Calu3 (cell line): ENCODE data around the gene ULK4. TPM values are rescaled to one million over a fixed set of nuclear protein-coding genes. Genes with fewer than 3 reads are reported as not detected.

Experiments used
- BruUV-seq: library from RNA; stranded (reverse); fragments of 400-500 nt; replicated peaks from 2 replicates; lab custom pipeline; 2021; lab: Mats Ljungman, UMichigan
- CTCF ChIA-PET: fragments of 300-600 bp; sonication (Branson Sonifier 250); formaldehyde crosslinking; loops from one replicate; lab custom pipeline; 2022; ENCODE audit warnings: antibody characterized with exemption; lab: Charles Lee
- DNase-seq: peaks from one replicate; pipeline ENCODE4 v3.0.0; 2022
- H3K27ac Mint-ChIP-seq: one replicate; pipeline ENCODE4 v1.8.0; 2022; ENCODE audit warnings: mixed read lengths; ENCODE audit not compliant: unreplicated experiment
- H3K27me3 Mint-ChIP-seq: one replicate; pipeline ENCODE4 v1.8.0; 2022; ENCODE audit warnings: mixed read lengths; ENCODE audit not compliant: unreplicated experiment
- H3K36me3 Mint-ChIP-seq: one replicate; pipeline ENCODE4 v1.8.0; 2022; ENCODE audit warnings: mild to moderate bottlenecking, moderate library complexity, mixed read lengths; ENCODE audit not compliant: insufficient read depth, unreplicated experiment
- H3K4me1 Mint-ChIP-seq: one replicate; pipeline ENCODE4 v1.8.0; 2022; ENCODE audit warnings: mild to moderate bottlenecking, low read depth, mixed read lengths; ENCODE audit not compliant: unreplicated experiment
- H3K4me3 Mint-ChIP-seq: one replicate; pipeline ENCODE4 v1.8.0; 2022; ENCODE audit warnings: mild to moderate bottlenecking, low read depth, moderate library complexity, mixed read lengths; ENCODE audit not compliant: unreplicated experiment
- H3K9me3 Mint-ChIP-seq: one replicate; pipeline ENCODE4 v1.8.0; 2022; ENCODE audit warnings: low read depth, mixed read lengths; ENCODE audit not compliant: unreplicated experiment
- CTCF ChIP-seq: fragments of 200-600 bp; IDR thresholded peaks from one replicate; pipeline ENCODE4 v1.8.0; 2022; ENCODE audit warnings: antibody characterized with exemption; ENCODE audit not compliant: unreplicated experiment
- intact Hi-C: fragments of 100-400 bp; cut with micrococcal nuclease; formaldehyde crosslinking; loops from one replicate; pipeline ENCODE4 v1.10.0; 2022; ENCODE audit not compliant: unreplicated experiment
- total RNA-seq: library from RNA; stranded (reverse); gene quantifications from 2 replicates; pipeline ENCODE4 v1.2.3, GENCODE V29; 2022

Gene ULK4
- total RNA-seq, 1 experiment from 2014 or later, result 8.7 TPM

- BruUV-seq, result no TSS peak
- no peak for DNase-seq
- no peaks in the 10 kb centered on the region for H3K27me3 Mint-ChIP-seq
- intact Hi-C loops, result no loop called here
- peaks cover 20% of the 10 kb centered on the region for H3K4me1 Mint-ChIP-seq
- CTCF ChIA-PET, result no interaction called here
- TF ChIP-seq CTCF, result no peak
- H3K4me3 Mint-ChIP-seq, result no peak overlapping the region
- H3K36me3 Mint-ChIP-seq, result peaks cover 13% of the 10 kb centered on the region
- no peaks in the 10 kb centered on the region for H3K9me3 Mint-ChIP-seq
- H3K27ac Mint-ChIP-seq, result no peak overlapping the region
These were observed 739.9 kb downstream of the ULK4 start for GRCh38 chr3:41222012-41222411.

- no peak for DNase-seq
These were observed 740.8 kb downstream of the ULK4 start for GRCh38 chr3:41220906-41221677.

GRCh38 chr3:41219424-41219823 lies 742.5 kb downstream of the ULK4 start:
- intact Hi-C loops, result no loop called here
- CTCF ChIA-PET, result no interaction called here
- no peaks in the 10 kb centered on the region for H3K27me3 Mint-ChIP-seq
- no peak overlapping the region for H3K27ac Mint-ChIP-seq
- no peaks in the 10 kb centered on the region for H3K9me3 Mint-ChIP-seq
- TF ChIP-seq CTCF, result no peak
- peaks cover 36% of the 10 kb centered on the region for H3K4me1 Mint-ChIP-seq
- H3K36me3 Mint-ChIP-seq, result peaks cover 3% of the 10 kb centered on the region
- DNase-seq, result no peak
- no peak overlapping the region for H3K4me3 Mint-ChIP-seq
- no TSS peak for BruUV-seq

More at GRCh38 chr3:41220906-41221677, 740.8 kb downstream of the ULK4 start:
- intact Hi-C loops, result no loop called here
- no peak for TF ChIP-seq CTCF
- H3K4me3 Mint-ChIP-seq, result no peak overlapping the region
- CTCF ChIA-PET, result no interaction called here
- peaks cover 27% of the 10 kb centered on the region for H3K4me1 Mint-ChIP-seq
- peaks cover 4% of the 10 kb centered on the region for H3K36me3 Mint-ChIP-seq
- no peak overlapping the region for H3K27ac Mint-ChIP-seq
- no peaks in the 10 kb centered on the region for H3K9me3 Mint-ChIP-seq
- no peaks in the 10 kb centered on the region for H3K27me3 Mint-ChIP-seq
- BruUV-seq, result no TSS peak

GRCh38 chr3:41216993-41217392 lies 744.9 kb downstream of the ULK4 start:
- intact Hi-C loops, result no loop called here
- CTCF ChIA-PET, result interaction anchor here (0.7 kb wide), 1 partner anchor 146 kb away, joined by 3 read pairs; no protein-coding TSS in a partner anchor
- Mint-ChIP-seq H3K4me1 (peaks cover 52% of the 10 kb centered on the region), H3K27ac (no peak overlapping the region), H3K9me3 (no peaks in the 10 kb centered on the region), H3K27me3 (no peaks in the 10 kb centered on the region), H3K36me3 (no peaks in the 10 kb centered on the region), H3K4me3 (no peak overlapping the region)
- no peak for DNase-seq
- BruUV-seq, result no TSS peak
- TF ChIP-seq CTCF, result no peak
